Keratinocyte (primary cell): Measurements from ENCODE around the gene RETSAT.

Experiments
- CTCF ChIP-seq, 3 experiments: IDR thresholded peaks in 1 of 3; conservative IDR thresholded peaks in 1 of 3; optimal IDR thresholded peaks in 1 of 3; 2 replicates in 2 of 3; 3 replicates in 1 of 3; pipeline versions ENCODE3 to v1.5.1; 2011; ENCODE audit warnings: low read length in 3 of 3, mild to moderate bottlenecking in 3 of 3, moderate library complexity in 2 of 3, control low read depth in 1 of 3, inconsistent platforms in 1 of 3; ENCODE audit not compliant: insufficient read depth in 2 of 3; ENCODE audit errors: extremely low read depth in 1 of 3
- EZH2 ChIP-seq: IDR thresholded peaks from one replicate; pipeline ENCODE4 v1.6.1; 2012; ENCODE audit warnings: inconsistent platforms, mild to moderate bottlenecking, low read length, moderate library complexity

- no peak for TF ChIP-seq CTCF (optimal IDR thresholded peaks at IDR 0.05 in 1 of 3, IDR thresholded peaks at IDR 0.05 in 1 of 3, conservative IDR thresholded peaks at IDR 0.05 in 1 of 3; ENCODE audit: extremely low read depth in 1 of 3, insufficient read depth in 2 of 3, low read length in 3 of 3)
- no peak for TF ChIP-seq EZH2
These were observed 41.9 kb downstream of the RETSAT start for GRCh38 chr2:85312404-85312803.
